GM12891 (cell line): Measurements from ENCODE around the gene F11R.

ENCODE experiments used
- POLR2A ChIP-seq: IDR thresholded peaks from 2 replicates; pipeline ENCODE4 v1.6.1; 2011; ENCODE audit warnings: low read depth, low read length, control low read depth
- POLR2AphosphoS5 ChIP-seq: IDR thresholded peaks from 2 replicates; pipeline ENCODE4 v1.6.1; 2011; ENCODE audit warnings: low read depth, low read length, control low read depth
- POU2F2 ChIP-seq: IDR thresholded peaks from 2 replicates; pipeline ENCODE4 v1.6.1; 2011; ENCODE audit warnings: low read depth, mild to moderate bottlenecking, control low read depth, low read length, moderate library complexity
- SPI1 ChIP-seq: IDR thresholded peaks from 2 replicates; pipeline ENCODE4 v1.6.1; 2011; ENCODE audit warnings: low read depth, low read length, control low read depth
- TAF1 ChIP-seq: IDR thresholded peaks from 2 replicates; pipeline ENCODE4 v1.6.1; 2011; ENCODE audit warnings: low read depth, low read length, control low read depth

GRCh38 chr1:160950657-160951056 is 70.3 kb downstream of the F11R start:
- TF ChIP-seq POLR2A, result no peak
- no peak for TF ChIP-seq POLR2AphosphoS5
- TF ChIP-seq TAF1, result no peak
- no peak for TF ChIP-seq SPI1
- no peak for TF ChIP-seq POU2F2
